HG03025 (cell line): ENCODE results near the gene LRBA.
"Not testable (repeated sequence)": the region's sequence is repeated elsewhere in the genome, so short reads cannot be mapped to it uniquely, and the experiment has no call there.

Experiments
- ATAC-seq: cut with Tn5 transposase; IDR thresholded peaks from one replicate; pipeline ENCODE4 v1.9.1; 2021; ENCODE audit warnings: mild to moderate bottlenecking, moderate library complexity; ENCODE audit not compliant: unreplicated experiment, low FRiP score

Gene LRBA

DNA sequence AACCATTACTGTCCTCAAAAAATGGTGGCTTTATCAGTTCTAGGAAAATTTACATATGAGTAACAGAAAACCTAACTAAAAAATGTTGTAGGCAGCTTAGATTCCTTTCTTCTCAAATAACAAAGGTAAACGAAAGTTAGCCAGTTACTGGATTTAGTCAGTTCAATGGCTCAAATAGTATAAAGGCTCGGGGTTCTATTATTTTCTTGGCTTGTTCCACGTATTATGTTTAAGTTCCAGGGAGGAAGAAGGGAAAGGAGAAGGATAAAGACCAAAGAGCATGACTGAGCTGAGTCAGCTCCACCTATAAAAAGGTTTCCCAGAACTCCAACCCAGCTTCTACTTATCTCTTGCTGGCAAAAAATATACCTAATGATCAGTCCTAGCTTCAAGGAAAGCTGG is 474.1 kb downstream of the LRBA start:
- ATAC-seq: no peak

DNA sequence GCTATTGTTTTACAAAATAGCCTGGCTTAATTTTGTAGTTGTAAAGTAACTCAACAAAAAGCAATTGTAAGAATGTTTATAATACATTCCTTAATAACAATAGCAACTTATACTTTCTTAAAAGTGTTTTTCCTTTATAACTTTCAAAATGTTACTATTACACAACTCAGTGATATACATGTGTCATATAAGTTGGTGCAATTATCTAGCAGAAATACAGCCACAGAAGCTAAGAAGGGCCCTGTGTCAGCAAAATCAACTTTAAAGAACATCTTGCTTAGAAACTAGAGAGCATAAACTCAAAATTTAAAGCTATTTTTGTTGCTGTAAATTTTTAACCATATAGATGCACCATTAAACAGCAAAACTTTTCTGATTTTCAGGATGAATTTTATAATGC is 474.5 kb downstream of the LRBA start:
- ATAC-seq: no peak

- ATAC-seq: not testable (repeated sequence)
Measured at GRCh38 chr4:150537911-150538310, 477.2 kb downstream of the LRBA start.

- ATAC-seq: no peak
Measured at GRCh38 chr4:150534818-150535217, 480.3 kb downstream of the LRBA start.

GRCh38 chr4:150533673-150534072 is 481.4 kb downstream of the LRBA start:
- no peak for ATAC-seq

DNA sequence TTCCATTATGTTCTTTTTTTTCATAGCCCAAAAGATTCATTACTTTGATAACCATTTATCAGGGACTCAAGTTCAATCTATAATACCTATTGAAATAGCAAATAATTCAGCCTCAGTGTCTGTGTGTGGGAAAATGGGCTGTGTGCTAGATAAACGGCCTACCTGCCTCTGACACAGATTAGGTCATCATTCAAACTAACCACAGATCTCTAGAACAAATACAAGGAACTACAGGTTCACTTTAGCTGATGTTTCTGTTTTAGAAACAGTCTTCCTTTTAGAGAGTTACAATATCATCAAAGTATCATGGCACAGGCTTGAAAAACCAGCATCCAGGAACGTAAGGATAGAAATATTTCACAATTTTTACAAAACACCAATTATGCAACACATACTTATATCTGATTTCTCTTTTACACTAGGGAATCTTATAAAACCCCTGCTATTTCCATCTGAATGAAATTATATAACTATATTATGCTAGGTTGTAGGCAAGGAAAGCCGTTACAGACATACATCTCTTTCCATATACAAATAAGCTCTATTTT is 489.7 kb downstream of the LRBA start:
- ATAC-seq: no peak

DNA sequence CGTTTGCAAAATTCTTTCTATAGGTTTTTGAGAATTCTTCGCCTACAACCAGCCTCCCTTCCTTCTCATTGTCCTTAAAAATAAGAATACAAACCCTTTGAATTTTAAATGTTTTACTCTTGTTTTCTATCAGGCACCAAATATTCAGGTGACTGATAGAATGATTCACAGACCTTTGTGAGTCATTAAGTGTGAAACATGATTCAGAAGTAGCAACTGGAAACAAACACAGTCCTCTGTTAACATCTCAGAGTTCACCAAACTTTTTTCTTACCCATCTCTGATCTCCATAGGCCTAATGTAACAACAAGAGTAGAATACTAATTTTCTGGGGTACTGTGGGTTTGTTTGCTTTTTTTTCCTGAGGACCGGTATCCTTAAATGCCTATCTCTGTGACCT is 496.5 kb downstream of the LRBA start:
- no peak for ATAC-seq

GRCh38 chr4:150515135-150515534 is 499.9 kb downstream of the LRBA start:
- ATAC-seq: no peak

DNA sequence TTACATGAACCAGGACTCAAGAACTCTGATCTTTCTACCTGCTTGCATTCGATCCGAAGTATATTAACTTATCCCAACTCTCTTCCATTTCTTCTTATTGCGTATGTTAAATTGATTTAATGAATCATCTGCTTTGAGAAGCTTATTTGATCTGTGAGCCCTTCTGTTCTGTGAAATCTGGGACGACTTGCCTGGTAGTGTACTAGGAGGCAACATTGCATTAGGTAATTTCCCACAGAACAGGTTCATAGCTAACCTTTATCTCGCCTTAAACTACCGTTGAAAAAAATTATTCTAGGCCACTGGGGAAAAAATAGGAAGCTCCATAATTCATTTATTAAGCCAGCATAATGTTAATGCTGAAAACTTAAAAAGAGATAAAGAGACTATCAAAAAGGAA is 500.4 kb downstream of the LRBA start:
- ATAC-seq: no peak

GRCh38 chr4:150510176-150510865 is 504.8 kb downstream of the LRBA start:
- no peak for ATAC-seq

- not testable (repeated sequence) for ATAC-seq
Measured at GRCh38 chr4:150507656-150508055, 507.4 kb downstream of the LRBA start.

DNA sequence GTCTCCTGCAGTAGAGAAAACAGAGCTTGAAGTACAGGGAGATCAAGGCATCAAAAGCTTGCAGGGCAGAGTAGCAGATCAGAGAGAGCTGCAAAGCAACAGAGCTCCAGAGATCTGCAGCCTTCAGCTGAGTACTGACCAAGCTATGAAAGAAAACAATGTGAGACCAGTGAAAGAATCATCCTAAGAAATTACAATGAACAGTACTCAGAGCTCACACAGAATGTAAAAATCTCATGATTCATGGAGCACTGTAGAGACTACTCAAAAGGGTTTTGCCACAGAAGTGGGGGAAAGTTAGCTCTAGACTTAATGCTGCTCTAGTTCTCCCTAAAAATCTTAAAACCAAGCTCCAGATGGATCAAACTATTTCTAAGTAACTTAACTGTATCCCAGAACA is 513.1 kb downstream of the LRBA start:
- ATAC-seq: no peak

- ATAC-seq: no peak
Measured at GRCh38 chr4:150501009-150501727, 513.9 kb downstream of the LRBA start.

DNA sequence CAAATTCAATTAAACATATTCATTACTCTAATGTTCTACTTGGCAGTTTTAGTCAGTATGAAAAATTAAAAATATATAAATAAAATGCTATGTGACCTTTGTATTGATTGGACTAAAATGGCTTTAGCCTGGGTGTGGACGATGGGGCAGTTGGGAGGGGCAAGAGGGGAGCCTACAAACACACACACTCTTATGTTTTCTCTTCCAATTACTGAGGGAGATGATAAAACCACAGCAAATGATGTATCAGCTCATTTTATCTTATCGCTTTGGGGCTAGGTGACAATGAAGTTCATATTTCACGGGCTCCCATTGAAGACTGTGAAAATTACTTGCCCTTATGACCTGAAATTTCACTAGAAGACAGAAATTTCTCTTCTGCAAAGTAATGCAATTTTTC is 517.5 kb downstream of the LRBA start:
- no peak for ATAC-seq

DNA sequence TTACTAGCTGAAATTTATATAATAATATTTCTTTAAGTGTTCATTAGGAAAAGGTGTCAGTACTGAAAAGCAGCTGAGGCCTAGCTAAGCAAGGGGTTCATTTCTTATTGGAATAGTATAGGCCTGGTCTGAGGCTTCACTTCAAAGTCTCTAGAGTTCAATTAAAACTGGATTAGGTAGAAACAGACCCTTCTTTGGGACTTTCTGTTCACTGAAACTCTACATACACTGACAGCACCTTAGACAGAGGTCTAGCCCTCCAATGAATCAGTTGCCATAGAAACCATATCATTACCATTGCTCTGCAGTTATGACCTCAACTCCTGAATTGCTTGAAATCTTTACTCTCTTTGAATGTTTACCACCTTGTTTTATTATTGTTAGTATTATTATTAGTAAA is 519.5 kb downstream of the LRBA start:
- no peak for ATAC-seq

GRCh38 chr4:150493851-150494250 is 521.2 kb downstream of the LRBA start:
- no peak for ATAC-seq

DNA sequence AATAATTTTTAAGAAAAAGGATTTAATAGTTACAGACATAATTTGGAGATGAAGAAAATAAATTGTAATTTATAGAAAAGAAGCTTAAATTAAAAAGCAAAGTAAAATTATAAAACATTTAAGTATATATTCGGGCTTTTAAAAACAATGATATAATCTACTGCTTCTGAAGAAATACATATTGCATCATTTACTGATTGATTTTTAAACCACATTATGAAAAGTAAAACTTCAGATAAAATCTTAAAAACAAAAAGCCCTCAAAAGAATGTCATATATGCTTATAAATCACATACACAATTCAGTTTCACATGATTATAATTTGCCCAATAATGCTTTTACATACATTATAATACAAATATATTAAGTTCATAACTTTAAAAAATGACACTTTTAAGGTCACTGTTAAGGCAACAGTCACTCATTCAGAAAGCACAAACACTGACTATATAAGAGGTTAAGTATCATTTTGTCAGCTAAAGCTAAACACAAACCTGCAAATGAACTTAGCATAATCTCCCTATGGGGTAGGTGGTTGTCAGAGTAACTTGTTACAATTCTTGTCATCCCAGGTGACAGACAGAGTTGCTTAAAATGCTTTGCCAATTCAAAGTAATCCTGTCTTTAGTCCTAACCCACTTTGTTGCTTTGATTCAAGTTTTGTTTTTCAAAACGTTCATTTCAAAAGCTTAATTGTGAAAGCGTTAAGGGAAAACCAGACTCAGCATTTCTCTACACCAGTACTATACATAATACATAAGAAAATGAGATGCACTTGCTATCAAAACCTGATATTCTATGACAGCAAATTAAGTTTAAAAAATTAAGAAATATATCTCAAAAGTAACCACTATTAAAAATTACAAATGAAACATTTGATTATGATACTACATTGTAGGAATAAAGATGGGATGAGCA is 523.7 kb downstream of the LRBA start:
- ATAC-seq: no peak

GRCh38 chr4:150482581-150482980 is 532.5 kb downstream of the LRBA start:
- ATAC-seq: no peak

DNA sequence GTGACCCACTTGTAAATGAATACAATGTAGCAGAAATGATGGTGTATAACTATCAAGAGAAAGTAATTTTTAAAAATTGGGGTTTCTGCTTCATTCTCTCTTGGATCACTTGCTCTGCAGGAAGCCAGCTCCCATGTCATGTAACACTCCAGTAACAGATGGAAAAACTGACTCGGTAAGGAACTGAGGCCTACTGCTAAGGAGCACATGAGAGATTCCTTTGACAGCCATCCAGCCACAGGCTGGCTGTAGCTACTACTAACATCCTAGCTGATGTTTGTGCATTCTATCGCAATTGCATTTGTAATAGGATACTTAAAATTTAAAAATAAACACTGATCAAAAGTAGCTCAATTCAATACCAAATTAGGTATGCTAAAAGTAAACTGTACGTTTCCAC is 535.4 kb downstream of the LRBA start:
- ATAC-seq: no peak

DNA sequence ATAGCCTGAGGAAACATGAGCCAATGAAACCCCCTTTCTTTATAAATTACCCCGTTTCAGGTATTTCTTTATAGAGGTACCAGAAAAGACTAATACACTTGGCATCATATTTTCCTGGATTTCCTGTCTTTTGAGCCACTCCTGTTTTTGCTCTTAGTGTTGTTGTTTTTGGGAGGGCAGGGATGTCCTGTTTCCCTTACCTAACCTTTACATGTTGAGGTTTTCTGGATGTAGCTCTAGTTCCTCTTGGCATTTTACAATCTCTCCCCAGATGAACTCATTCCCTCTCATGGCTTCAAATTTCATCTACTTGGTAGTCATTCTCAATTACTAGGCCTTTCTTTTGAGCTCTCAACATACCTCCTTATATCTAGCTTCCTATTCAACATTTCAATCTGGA is 537.2 kb downstream of the LRBA start:
- ATAC-seq: no peak

GRCh38 chr4:150476776-150477175 is 538.3 kb downstream of the LRBA start:
- ATAC-seq: no peak
